Calu3 (cell line): Measurements from ENCODE around the gene UROC1. TPM values are rescaled to one million over a fixed set of nuclear protein-coding genes. Genes with fewer than 3 reads are reported as not detected.

ENCODE experiments used
- BruUV-seq: library from RNA; stranded (reverse); fragments of 400-500 nt; replicated peaks from 2 replicates; lab custom pipeline; 2021; lab: Mats Ljungman, UMichigan
- CTCF ChIA-PET: fragments of 300-600 bp; sonication (Branson Sonifier 250); formaldehyde crosslinking; loops from one replicate; lab custom pipeline; 2022; ENCODE audit warnings: antibody characterized with exemption; lab: Charles Lee
- DNase-seq: peaks from one replicate; pipeline ENCODE4 v3.0.0; 2022
- H3K27ac Mint-ChIP-seq: one replicate; pipeline ENCODE4 v1.8.0; 2022; ENCODE audit warnings: mixed read lengths; ENCODE audit not compliant: unreplicated experiment
- H3K27me3 Mint-ChIP-seq: one replicate; pipeline ENCODE4 v1.8.0; 2022; ENCODE audit warnings: mixed read lengths; ENCODE audit not compliant: unreplicated experiment
- H3K36me3 Mint-ChIP-seq: one replicate; pipeline ENCODE4 v1.8.0; 2022; ENCODE audit warnings: mild to moderate bottlenecking, moderate library complexity, mixed read lengths; ENCODE audit not compliant: insufficient read depth, unreplicated experiment
- H3K4me1 Mint-ChIP-seq: one replicate; pipeline ENCODE4 v1.8.0; 2022; ENCODE audit warnings: mild to moderate bottlenecking, low read depth, mixed read lengths; ENCODE audit not compliant: unreplicated experiment
- H3K4me3 Mint-ChIP-seq: one replicate; pipeline ENCODE4 v1.8.0; 2022; ENCODE audit warnings: mild to moderate bottlenecking, low read depth, moderate library complexity, mixed read lengths; ENCODE audit not compliant: unreplicated experiment
- H3K9me3 Mint-ChIP-seq: one replicate; pipeline ENCODE4 v1.8.0; 2022; ENCODE audit warnings: low read depth, mixed read lengths; ENCODE audit not compliant: unreplicated experiment
- CTCF ChIP-seq: fragments of 200-600 bp; IDR thresholded peaks from one replicate; pipeline ENCODE4 v1.8.0; 2022; ENCODE audit warnings: antibody characterized with exemption; ENCODE audit not compliant: unreplicated experiment
- intact Hi-C: fragments of 100-400 bp; cut with micrococcal nuclease; formaldehyde crosslinking; loops from one replicate; pipeline ENCODE4 v1.10.0; 2022; ENCODE audit not compliant: unreplicated experiment
- total RNA-seq: library from RNA; stranded (reverse); gene quantifications from 2 replicates; pipeline ENCODE4 v1.2.3, GENCODE V29; 2022

UROC1 gene
- total RNA-seq, 1 experiment from 2014 or later = not detected

- DNase-seq = no peak
- Mint-ChIP-seq H3K36me3 (peaks cover 5% of the 10 kb centered on the region), H3K4me3 (no peak overlapping the region), H3K9me3 (no peaks in the 10 kb centered on the region), H3K4me1 (peaks cover 10% of the 10 kb centered on the region), H3K27ac (no peak overlapping the region), H3K27me3 (peaks cover 67% of the 10 kb centered on the region)
- intact Hi-C loops = no loop called here
- CTCF ChIA-PET = no interaction called here
- BruUV-seq = no TSS peak
- TF ChIP-seq CTCF = no peak
These were observed 15.9 kb upstream of the UROC1 start for GRCh38 chr3:126533506-126533905.

DNA sequence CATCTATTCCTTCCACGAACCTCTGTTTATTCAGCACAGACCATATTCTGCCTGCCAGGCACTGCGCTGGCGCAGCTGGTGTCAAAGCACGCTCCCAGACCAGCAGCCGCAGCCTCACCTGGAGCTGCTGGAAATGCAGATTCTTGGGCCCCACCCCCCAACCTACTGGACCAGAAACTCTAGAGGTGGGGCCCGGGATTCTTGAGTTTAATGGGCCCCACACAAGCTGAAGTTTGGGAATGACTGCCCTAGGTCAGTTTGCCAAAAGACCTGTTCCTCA is 13.4 kb upstream of the UROC1 start:
- Mint-ChIP-seq H3K27me3 (peaks cover 52% of the 10 kb centered on the region), H3K27ac (no peak overlapping the region), H3K4me1 (peaks cover 20% of the 10 kb centered on the region), H3K9me3 (no peaks in the 10 kb centered on the region), H3K36me3 (peaks cover 5% of the 10 kb centered on the region), H3K4me3 (no peak overlapping the region)
- DNase-seq = no peak
- CTCF ChIA-PET = no interaction called here
- TF ChIP-seq CTCF = no peak
- intact Hi-C loops = no loop called here
- BruUV-seq = no TSS peak

DNA sequence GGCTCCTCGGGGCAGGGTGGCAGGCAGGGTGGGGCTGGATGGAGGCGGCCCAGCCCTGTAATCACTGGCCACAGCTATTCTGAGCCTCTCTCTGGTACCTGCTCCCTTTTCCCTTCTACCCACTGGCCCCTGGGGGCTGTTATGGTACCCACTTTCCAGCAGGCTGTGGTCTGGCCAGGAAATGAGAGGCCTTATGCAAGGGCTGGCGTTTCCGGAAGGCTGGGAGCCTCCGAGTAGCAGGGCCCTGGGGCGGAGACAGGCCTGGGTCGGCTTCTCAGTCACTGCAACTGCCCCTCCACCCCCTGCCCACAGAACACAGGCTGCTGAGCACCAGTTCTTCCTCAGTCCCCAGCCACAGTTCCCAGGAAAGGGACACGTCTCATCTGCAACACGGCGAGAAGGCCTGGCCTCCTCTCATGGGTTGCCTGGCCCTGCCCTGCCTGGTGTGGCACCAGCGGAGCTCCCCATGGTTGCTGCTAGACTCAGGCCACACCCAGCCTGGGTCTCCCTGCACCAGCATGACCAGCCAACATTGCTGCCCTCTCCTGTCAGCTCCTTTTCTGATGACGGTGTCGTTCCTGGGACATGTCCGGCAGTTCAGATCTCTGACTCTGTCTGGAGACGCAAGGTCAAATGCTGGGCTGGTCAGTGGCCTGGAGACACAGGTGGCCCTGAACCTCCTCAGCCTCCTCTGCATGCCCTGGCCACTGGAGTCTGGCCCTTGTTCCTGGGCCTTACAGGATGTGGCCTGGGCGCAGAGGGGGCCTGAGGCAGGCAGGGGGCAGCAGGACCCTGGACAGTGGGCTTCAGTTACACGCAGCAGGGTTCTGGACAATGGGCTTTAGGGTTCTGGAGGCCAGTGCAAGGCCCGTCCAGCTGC is 12.8 kb upstream of the UROC1 start:
- no peak for DNase-seq
- TF ChIP-seq CTCF = no peak
- intact Hi-C loops = no loop called here
- no peak overlapping the region for H3K4me3 Mint-ChIP-seq
- no peaks in the 10 kb centered on the region for H3K9me3 Mint-ChIP-seq
- CTCF ChIA-PET = no interaction called here
- no TSS peak for BruUV-seq
- peaks cover 52% of the 10 kb centered on the region for H3K27me3 Mint-ChIP-seq
- H3K36me3 Mint-ChIP-seq = peaks cover 5% of the 10 kb centered on the region
- H3K27ac Mint-ChIP-seq = no peak overlapping the region
- peaks cover 20% of the 10 kb centered on the region for H3K4me1 Mint-ChIP-seq

DNA sequence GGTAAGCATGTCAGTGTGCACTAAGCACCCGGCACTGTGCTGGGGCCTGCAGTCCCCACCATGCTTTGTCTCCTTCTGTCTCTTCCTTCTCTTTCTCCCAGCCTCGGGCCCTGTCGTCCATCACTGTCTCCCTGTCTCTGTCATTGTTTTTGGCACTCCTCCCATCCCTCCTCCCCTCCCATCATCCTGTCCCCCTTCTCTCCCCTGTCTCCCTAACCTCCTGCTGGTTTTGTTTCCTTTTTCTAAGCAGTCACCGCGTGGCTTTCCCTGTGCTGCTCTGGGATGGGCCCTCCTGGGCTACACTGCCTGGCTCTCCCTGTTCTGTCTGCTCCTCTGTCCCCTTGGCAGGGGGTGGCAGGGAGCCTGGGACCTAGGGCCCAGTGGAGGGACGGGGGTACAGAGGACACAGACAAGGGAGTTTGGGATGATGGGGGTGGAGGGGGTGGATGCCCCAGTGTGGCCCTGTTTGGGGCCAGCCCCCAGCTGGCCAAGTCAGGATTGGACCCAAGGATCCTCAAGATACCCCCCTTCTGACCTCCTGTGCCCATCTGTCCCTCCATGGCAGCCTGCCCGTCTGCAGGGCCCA is 12.1 kb upstream of the UROC1 start:
- CTCF ChIA-PET = no interaction called here
- no peak for TF ChIP-seq CTCF
- H3K4me1 Mint-ChIP-seq = peaks cover 20% of the 10 kb centered on the region
- H3K27me3 Mint-ChIP-seq = peaks cover 46% of the 10 kb centered on the region
- no peak overlapping the region for H3K4me3 Mint-ChIP-seq
- H3K27ac Mint-ChIP-seq = peak overlapping the region; percentile 14
- H3K9me3 Mint-ChIP-seq = no peaks in the 10 kb centered on the region
- no TSS peak for BruUV-seq
- intact Hi-C loops = loop anchor here (10.0 kb wide), 2 partner anchors 125 to 925 kb away; partner anchors contain the start of gene TXNRD3
- no peak for DNase-seq
- H3K36me3 Mint-ChIP-seq = peaks cover 5% of the 10 kb centered on the region
